Occipital lobe (tissue), 2 donors: ENCODE data around the gene PXN. TPM values are rescaled to one million over a fixed set of nuclear protein-coding genes. Genes with fewer than 3 reads are reported as not detected.
"Not testable (repeated sequence)": the region's sequence is repeated elsewhere in the genome, so short reads cannot be mapped to it uniquely, and the experiment has no call there.

ENCODE experiments used
- DNase-seq: peaks from one replicate; lab custom pipeline; 2025; lab: John Stamatoyannopoulos, UW
- total RNA-seq: library from RNA; depleted of rRNA; stranded (reverse); fragments of >200 nt; gene quantifications from one replicate; pipeline ENCODE4 v1.2.3, GENCODE V29; 2014

The PXN gene
- total RNA-seq, 1 donor from 2014 or later = 2.8 TPM

DNA sequence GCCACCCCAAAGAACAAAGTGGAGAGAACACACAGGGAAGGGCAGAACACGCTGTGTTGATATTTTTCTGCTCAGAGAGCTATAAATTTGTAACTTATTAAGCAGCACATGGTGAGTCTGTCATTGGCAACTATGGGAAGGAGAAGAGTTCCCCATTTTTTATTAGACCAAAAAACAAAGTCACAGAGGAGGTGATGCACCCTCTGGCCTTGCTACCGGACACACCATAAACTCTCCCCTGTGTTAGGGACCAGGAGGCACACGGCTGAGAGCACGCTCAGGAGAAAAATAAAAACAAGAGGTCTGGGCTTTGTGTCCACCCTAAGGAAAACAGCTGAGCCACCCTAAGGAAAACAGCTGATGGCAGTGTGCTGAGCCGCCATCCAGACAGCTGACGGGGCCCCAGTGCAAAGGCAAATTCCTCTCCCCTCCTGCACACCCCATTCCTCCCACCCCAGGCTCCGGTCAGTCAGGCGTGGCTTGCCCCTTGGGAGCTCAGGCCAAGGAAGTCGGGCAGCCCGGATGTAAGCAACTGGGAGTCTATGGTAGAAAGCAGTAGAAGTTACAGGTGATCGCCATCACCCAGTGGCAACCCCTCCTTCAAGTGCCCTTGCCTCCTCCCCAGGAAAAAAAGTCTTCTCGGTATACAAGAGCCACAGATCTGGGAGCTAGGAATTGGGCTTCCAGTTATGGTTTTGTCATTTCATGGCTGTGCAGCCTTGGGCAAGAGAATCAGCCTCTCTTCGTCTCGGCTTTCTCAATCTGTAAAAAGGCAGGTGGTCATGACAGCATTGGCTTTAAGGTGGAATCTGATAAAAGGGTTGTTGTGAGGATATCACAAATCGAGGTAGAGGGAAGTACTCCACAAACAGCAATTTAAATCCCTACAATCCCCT lies 2.4 kb downstream of the PXN start:
- no peak for DNase-seq

DNA sequence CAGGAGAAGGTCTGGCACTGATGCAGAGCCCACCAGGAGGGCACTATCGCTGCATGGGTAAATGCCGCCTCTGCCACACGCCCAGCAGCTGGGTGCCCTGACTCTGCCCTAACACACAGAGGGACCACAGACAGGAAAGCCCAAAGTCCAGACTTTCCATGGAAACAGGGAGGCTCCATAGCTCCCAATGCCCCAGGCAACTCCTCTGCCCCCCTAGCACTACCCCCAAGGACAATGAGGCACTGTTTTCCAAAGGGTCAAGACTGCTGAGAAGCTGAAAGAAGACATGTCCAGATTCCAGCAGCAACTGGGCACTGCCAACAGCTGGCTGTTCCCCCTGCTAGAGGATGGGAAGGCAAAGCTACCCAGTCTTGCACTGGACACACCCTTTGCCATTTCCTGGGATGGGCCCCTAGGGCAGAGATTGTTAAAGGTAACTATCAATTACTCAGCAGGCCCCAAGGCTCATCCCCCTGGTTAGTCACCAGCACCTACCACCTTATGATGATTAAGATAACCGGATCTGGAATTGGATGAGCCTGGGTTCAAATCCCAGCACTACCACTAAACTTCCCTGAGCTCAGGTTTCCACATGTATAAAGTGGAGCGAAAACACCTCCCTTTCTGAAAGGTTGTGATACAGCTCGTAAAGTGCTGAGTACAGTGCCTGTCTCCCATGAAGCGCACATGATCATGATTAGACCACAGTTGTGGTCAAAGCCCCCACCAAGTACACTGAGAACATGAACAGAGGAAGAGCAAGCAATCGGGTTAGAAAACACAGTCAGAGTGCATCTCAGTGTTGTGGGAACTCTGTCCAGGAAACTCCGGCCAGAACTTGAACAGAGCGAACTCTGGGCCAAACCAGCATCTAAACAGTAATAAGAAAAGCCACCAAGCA lies 3.3 kb downstream of the PXN start:
- DNase-seq = no peak

DNA sequence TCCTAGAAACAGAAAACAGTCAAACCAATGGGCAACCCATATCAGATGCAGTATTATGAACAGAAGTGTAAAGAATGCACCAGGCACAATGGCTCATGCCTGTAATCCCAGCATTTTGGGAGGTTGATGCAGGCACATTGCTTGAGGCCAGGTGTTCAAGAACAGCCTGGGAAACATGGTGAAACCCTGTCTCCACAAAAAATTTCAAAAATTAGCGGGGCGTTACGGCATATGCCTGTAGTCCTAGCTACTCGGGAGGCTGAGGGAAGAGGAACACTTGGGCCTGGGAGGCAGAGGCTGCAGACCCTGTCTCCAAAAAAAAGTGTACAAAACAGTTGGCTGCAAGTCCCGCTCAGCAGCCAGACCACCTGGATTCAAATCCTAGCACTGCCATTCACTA lies 4.9 kb downstream of the PXN start:
- no peak for DNase-seq

DNA sequence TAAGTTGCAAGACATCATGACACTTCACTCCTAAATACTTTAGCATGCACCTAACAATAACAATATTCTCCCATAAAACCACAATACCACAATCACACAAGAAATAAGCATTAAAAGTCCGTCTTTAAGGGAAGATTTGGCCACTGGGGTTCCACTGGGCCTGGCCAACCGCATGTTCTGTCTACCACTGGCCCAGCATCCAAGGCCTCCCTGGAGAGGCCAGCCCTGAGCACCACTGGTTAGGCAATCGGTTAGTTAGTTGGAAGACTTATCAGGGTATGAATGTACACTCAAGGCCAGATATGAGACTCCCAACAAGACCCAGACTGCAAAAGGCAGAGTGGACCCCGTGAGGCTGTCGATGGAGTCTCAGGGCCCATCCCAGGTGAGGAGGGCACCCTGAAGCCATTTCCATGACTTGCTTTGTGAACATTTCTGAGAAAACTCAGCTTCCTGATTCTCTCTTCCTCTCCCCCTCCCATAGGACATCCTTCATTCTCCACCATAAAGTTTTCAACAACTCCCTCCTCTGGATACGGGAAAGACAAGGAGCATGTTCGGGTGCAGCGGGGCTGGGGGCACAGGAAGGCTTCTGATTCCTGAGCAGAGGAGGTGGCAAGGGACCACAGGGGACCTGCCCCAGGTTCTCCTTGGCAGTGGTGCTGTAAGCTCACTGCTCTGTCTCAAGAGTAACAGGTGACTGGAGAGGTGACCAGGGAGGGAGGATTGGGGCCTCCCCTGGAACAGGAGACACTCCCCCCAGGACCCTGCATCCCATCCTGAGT lies 5.9 kb downstream of the PXN start:
- no peak for DNase-seq

DNA sequence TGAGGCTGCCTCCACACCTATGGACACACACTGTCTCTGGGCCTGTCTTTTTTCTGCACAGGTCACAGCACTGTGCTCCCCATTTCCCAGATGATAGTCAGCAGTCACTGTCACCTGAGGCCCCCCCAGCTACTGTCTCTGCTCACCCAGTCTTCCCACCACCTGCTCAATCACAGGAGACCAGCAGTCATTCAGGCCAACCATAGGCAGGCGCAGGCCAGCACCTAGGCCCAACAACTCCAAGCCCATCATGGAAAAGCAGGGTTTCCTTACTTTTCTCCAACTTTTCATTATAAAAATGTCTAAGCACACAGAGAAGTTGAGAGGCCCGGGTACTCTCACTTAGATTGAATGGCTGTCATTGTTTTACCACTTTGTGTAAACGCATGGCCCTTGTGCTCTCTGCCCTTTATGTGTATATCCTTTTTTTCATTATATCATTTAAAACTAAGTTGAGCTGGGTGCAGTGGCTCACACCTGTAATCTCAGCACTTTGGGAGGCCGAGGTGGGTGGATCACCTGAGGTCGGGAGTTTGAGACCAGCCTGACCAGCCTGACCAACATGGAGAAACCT lies 7.1 kb downstream of the PXN start:
- no peak for DNase-seq

DNA sequence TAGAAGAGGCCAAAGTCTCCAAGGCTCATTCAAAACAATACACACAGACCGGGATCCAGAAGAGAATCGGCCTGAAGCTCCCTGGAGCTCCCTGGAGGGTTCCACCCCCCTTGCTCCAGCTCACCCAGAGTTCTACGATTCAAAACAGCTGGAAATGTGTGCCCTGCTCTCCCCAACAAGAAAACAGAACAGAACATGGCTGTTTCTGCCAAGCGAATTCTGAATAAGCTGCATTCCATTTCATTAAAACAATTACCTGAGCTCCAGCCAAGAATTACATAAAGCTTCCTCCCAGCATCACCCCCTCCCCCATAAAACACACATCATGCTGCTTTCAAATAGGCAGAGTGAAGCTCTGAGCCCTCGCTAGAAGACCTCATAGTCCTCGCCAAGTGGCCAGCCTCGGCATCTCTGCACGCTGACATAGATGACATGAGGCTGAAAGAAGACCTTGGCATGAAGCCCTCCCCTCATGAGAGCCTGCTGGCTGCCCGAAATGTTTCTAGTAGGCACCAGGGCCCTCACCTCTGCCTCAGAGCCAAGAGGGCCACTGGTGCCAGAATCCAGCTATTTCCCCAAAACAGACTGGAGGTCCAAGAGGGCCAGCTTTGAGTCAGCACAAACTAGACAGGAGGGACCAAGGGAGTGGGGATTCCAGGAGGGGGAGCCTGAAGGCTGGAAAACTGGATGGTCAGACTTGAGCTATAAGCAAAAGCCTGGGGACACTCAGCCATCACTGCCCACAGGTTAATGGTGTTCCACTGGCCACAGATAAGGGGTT lies 8.3 kb downstream of the PXN start:
- DNase-seq = no peak

DNA sequence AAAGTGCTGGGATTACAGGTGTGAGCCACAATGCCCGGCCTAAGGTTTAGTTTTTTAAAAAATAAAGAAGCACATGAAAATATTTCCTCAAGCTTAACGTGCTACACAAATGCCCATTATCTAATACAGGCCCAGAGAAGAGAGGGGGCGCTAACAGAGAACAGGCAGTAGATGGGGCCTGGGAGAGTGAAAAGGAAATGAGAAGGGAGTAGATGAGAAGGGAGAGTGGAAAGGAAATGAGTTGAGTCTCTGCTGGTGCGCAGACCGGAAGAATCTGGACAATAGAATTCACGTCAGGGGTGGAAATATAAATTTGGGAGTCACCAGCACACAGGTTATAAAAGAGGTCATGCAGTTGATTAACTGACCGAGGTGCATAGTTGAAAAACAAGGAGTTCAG lies 10.7 kb downstream of the PXN start:
- DNase-seq = no peak

DNA sequence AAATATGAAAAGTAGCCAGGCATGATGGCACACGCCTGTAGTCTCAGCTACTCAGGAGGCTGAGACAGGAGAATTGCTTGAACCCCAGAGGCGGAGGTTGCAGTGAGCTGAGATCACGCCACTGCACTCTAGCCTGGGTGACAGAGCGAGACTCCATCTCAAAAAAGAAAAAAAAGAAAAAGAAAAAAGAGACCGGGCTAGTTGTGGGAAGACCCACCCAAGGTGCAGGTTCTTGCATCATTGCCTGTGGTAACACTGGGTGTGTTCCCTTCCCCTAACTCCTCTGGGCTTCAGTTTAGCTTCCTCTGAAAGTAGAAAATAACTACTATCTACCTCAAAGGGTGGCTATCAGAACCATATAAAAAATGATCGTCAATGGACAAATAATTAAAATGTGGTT lies 12.2 kb downstream of the PXN start:
- DNase-seq = not testable (repeated sequence)

DNA sequence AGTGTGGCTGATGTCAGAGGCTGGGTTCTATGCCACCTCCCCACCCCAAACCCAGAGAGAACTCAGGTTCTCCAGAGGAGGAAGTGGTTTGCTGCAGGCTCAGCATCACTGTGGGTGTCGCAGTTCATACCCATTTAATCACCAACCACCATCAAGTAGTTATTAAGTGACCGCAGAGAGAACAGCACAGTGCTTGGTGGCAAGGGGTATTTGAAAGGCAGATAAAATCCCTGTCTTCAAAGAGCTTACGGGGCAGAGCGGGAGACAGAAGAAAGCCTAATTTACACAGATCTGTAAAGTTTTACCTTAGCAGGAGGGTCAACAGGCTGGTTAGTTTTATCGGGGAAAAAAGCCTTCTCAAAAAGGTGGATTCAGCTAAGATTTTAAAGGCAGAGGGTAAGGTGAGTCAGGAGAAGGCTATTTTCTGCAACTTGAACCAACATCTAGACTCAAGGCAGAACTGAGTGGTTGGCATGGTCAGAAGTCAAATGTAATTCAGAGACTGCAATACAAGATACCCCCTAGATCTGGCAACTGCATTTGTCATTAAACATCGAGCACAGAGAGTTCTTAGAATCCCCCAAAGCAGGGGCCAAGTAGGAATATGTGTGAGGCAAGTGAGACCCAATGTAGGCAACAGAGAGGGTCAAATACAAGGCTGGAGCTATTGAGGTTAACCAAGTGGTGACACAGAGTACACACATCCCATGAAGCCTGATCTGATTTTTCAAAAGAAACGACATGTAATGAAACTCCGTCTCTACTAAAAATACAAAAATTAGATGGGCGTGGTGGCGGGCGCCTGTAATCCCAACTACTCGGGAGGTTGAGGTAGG lies 13.2 kb downstream of the PXN start:
- DNase-seq = no peak

DNA sequence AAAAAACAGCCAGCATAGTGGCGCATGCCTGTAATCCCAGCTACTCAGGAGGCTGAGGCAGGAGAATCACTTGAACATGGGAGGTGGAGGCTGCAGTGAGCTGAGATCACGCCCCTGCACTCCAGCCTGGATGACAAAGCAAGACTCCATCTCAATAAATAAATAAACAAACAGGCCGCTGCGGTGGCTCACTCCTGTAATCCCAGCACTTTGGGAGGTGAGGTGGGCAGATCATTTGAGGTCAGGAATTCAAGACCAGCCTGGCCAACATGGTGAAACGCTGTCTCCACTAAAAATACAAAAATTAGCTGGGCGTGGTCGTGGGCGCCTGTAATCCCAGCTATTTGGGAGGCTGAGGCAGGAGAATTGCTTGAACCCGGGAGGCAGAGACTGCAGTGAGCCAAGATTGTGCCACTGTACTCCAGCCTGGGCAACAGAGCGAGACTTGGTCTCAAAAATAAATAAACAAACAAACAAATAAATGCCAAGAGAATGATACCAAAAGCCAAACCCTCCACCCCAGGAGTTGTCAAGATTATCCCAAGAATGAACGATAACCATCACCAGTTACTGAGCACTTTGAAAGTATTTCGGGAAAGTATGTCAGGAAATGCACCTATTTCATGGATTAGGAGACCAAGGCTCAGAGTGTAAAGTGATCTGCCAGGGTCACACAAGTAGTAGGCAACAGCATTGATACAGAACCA lies 14.0 kb downstream of the PXN start:
- not testable (repeated sequence) for DNase-seq

DNA sequence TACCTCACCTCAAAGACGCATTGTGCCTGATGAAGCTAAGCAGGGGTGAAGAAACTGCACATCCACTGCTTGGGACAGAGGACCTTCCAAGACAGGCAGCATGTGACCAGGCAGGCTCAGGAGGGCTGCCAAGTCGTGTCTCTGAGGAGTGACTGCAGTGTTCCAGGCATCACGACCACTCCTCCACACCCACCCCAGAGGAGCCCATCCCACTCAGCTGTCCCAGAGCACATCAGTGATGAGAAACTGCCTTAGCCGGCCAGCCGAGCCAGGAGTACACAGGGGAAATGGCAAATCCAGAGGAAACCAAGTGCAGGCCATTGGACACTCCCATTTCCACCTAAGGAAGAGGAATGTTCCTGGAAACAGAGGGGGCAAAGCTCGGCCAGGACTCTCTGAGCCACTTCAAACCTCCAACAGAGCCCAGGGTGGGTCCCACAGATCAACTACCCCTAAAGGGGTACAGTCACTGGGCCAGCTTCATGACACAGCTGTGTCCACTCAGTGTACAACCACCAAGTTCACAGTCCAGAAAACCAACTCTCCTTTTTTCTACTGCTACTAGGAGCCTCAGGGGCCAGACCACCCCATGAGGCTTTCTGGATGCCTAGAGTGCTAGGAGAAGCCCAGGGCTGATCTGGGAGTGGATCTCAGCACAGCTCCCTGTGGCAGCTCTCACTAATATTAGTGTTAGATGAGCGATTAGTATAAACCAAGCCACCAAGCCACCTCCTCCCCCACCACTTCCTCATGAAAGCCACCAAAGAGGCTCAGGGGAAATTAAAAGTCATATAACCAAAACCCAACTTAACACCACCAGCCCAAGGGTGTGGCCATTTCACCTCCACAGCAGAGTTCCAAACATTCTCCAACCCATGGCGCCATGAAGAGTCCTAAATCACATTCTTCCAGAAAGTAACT lies 15.4 kb downstream of the PXN start:
- no peak for DNase-seq

DNA sequence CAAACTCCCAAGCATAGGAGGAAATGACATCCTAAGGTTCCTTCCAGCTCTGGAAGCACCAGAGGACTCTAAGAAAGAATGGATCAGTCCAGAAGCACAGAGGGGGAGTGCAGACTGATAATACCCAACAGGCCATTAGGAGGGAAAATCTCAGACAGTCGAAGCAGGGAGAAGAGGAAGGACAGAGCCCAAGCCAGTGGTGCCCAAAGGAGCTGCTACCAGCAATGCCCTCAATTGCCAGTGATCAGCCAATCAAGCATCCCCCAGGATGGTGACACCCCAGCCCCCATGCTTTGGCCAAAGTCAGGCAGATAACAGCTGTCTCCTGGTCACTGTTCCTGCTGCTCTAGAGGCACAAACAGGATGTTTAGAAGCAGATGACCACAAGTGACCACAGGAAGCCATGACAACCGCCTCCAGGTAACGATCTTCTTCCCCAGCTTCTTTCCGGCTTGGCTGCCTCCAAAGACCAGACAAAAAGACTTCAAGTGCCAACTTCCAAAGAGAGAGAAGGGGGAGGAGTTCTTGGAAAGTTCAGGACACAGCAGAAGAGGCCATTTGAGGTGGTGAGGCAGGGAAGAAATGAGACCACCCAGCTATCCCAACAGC lies 16.2 kb downstream of the PXN start:
- no peak for DNase-seq

DNA sequence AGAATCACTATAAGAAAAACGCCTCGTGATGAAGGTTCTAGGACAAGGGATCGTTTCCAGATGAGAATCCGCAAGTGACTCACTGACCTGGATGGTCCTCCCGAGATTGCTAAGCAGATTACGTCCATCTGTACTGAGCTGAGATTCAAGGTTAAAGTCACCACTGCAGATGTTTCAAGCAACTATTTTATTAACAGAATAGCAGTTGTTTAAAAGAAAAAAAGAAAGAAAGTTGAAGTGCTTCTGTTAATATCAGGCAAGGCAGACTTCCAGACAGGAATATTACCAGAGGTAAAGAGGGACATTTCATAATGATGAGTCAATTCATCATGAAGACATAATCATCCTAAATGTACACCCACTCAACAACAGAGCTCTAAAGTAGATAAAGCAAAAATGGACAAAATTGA lies 17.9 kb downstream of the PXN start:
- DNase-seq = no peak

DNA sequence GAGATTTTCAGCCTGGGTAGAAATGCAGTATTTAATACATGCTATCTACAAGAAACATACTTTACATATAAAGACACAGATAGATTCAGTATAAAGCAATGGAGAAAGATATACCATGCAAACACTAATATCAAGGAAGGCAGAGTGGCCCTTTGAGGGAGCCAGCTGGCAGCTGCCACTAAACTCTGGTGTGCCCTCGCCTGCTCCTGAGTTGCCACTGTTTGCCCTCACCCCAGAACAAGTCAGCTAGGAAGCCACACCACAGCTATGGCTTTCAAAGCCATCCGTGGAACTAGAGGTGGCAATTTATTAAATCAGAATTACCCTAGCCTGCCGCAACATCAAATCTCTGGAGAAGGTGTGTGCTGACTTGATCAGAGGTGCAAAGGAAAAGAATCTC lies 18.3 kb downstream of the PXN start:
- no peak for DNase-seq

DNA sequence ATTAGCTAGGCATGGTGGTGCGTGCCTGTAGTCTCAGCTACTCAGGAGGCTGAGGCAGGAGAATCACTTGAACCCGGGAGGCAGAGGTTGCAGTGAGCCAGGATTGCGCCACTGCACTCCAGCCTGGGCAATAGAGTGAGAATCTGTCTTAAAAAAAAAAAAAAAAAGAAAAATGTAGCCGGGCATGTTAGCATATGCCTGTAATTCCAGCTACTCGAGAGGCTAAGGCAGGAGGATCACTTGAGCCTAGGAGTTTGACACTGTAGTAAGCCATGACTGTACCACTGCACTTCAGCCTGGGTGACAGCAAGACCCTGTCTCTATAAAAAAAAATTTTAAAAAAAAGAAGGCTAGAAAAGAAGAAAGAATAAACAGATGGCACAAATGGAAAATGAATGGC lies 18.8 kb downstream of the PXN start:
- not testable (repeated sequence) for DNase-seq

DNA sequence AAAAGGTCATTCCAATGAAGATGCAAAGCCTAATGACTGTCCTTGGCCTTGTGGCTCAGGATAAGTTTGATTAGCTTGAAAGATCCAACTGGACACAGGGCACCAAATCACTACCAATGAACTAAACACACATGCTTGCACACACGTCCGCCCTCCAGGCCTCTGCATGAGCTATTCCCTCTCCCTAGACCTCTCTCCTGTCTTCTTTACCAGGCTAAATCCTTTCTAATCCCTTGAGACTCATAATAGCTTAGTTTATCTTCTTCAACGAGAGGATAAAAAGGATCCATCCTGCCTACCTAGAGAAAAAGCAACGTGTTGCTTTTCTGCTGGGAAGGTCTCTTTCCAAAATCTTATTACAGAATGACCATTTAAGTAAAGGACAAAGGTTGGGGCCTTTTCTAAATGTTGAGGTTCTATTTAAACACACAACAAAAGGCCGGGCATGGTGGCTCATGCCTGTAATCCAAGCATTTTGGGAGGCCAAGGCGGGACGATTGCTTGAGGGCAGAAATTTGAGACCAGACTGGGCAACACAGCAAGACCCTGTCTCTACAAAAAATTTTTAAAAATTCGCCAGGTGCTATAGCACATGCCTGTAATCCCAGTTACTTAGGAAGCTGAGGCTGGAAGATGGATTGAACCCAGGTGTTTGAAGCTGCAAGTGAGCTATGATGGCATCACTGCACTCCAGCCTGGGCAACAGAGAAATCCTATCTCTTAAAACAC lies 22.4 kb downstream of the PXN start:
- DNase-seq = no peak
